H1 (cell line): ENCODE measurements around the gene COX18.
A peak's percentile ranks its signal among the peaks of the same experiment; 100 is the strongest.

ENCODE experiments used
- CEBPB ChIP-seq: IDR thresholded peaks from 2 replicates; pipeline ENCODE4 v1.6.1; 2012; ENCODE audit warnings: low read depth, low read length
- CHD2 ChIP-seq: IDR thresholded peaks from 2 replicates; pipeline ENCODE4 v1.6.1; 2012; ENCODE audit warnings: low read length, improper control_type of control experiment
- CTCF ChIP-seq, 3 experiments: IDR thresholded peaks; 1 replicate in 2 of 3; 2 replicates in 1 of 3; pipeline versions ENCODE4 v1.5.1 to v1.6.1; 2011; ENCODE audit warnings: low read length in 3 of 3, mild to moderate bottlenecking in 3 of 3, inconsistent platforms in 2 of 3, low read depth in 1 of 3, moderate library complexity in 1 of 3; ENCODE audit not compliant: insufficient read depth in 1 of 3; ENCODE audit errors: control extremely low read depth in 1 of 3
- JUND ChIP-seq: IDR thresholded peaks from 2 replicates; pipeline ENCODE4 v1.6.1; 2011; ENCODE audit warnings: mild to moderate bottlenecking, improper control_type of control experiment, low read length
- KDM1A ChIP-seq: fragments of 200-600, 300-600 bp; sonication (generic); IDR thresholded peaks from 2 replicates; pipeline ENCODE4 v1.7.1; 2016; ENCODE audit warnings: mild to moderate bottlenecking, low read length, borderline replicate concordance
- MAX ChIP-seq: IDR thresholded peaks from 2 replicates; pipeline ENCODE4 v1.6.1; 2012; ENCODE audit warnings: inconsistent platforms
- POLR2A ChIP-seq, 2 experiments: IDR thresholded peaks; 1 replicate in 1 of 2; 2 replicates in 1 of 2; pipeline ENCODE4 v1.6.1; 2011; ENCODE audit warnings: low read depth in 2 of 2, low read length in 2 of 2, mild to moderate bottlenecking in 2 of 2; ENCODE audit errors: control extremely low read depth in 1 of 2
- POLR2AphosphoS5 ChIP-seq: IDR thresholded peaks from 2 replicates; pipeline ENCODE4 v1.6.1; 2011; ENCODE audit warnings: low read depth, low read length
- RBBP5 ChIP-seq: IDR thresholded peaks from 2 replicates; pipeline ENCODE4 v1.7.1; 2012; ENCODE audit warnings: low read depth, mild to moderate bottlenecking, inconsistent platforms, low read length, moderate library complexity, borderline replicate concordance
- RFX5 ChIP-seq: IDR thresholded peaks from 2 replicates; pipeline ENCODE4 v1.6.1; 2011; ENCODE audit warnings: low read depth, low read length, improper control_type of control experiment, borderline replicate concordance
- YY1 ChIP-seq: IDR thresholded peaks from 2 replicates; pipeline ENCODE4 v1.6.1; 2011; ENCODE audit warnings: low read depth, mild to moderate bottlenecking, low read length

- no peak for TF ChIP-seq CEBPB
- no peak for TF ChIP-seq RFX5
- no peak for TF ChIP-seq JUND
- no peak for TF ChIP-seq YY1
- no peak for TF ChIP-seq POLR2AphosphoS5
- no peak for TF ChIP-seq POLR2A (IDR thresholded peaks at IDR 0.05; ENCODE audit: control extremely low read depth in 1 of 2, low read depth in 2 of 2, low read length in 2 of 2)
- TF ChIP-seq CTCF (IDR thresholded peaks at IDR 0.05; ENCODE audit: control extremely low read depth in 1 of 3, insufficient read depth in 1 of 3, low read depth in 1 of 3, low read length in 3 of 3): peak in 1 of 3 experiments; percentile 9; a peak in 1 of 4 replicates
- no peak for TF ChIP-seq CHD2
- no peak for TF ChIP-seq MAX
- TF ChIP-seq RBBP5: no peak
- TF ChIP-seq KDM1A: no peak
These were observed 50.9 kb downstream of the COX18 start for GRCh38 chr4:73018595-73018994.
